Esophagus squamous epithelium (tissue), 4 donors: ENCODE results near the gene CH25H.

ENCODE experiments used
- POLR2A ChIP-seq, 4 donors: fragments of 450-650 bp; IDR thresholded peaks; one replicate each; pipeline ENCODE4 v1.6.1; 2017; ENCODE audit warnings: antibody characterized with exemption in 4 of 4, mild to moderate bottlenecking in 4 of 4, moderate library complexity in 3 of 4
- TF ChIP-seq, protein P1 (sequence below), 6 experiments: fragments of 450-650 bp in 4 of 6; fragments of 200-600 bp in 2 of 6; sonication (generic) in 2 of 6; IDR thresholded peaks; one replicate each; pipeline ENCODE4 v1.5.1; 2016 to 2019; ENCODE audit warnings: antibody characterized with exemption in 6 of 6, mild to moderate bottlenecking in 4 of 6, moderate library complexity in 4 of 6

DNA sequence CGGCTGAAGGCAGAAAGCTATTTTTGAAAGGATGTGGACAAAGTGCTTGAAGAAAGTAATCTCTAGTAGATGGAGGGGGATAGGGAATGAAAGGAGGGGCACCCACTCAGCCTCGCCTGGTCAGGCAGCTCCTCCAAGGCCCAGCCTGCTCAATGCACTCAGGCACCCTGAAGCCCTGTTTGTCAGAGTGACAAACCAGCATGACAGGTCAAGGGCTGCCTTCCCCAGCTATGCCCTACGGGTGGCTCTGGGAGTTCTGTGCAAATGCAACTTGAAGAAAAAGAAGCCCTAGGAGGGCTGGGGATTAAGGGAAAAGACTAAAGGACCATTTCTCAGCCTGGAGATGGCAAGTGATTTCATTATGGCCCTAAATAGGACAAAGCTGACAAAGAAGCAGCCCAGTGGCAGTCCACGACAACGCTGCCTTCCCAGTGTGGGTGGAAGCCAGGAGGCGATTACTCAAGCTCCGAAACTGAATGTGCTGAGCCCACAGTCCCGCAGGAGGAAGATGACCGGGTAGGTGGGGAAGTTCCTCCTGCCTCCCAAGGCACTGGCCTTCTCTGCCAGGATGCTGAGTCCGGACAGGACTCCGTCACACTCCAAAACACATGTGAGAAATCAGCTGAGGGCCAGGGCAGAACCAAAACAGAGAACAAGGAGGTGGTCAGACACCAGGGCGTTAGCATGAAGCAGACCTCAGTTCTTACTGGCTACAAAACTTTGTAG is 28.1 kb upstream of the CH25H start:
- TF ChIP-seq, protein P1, sequence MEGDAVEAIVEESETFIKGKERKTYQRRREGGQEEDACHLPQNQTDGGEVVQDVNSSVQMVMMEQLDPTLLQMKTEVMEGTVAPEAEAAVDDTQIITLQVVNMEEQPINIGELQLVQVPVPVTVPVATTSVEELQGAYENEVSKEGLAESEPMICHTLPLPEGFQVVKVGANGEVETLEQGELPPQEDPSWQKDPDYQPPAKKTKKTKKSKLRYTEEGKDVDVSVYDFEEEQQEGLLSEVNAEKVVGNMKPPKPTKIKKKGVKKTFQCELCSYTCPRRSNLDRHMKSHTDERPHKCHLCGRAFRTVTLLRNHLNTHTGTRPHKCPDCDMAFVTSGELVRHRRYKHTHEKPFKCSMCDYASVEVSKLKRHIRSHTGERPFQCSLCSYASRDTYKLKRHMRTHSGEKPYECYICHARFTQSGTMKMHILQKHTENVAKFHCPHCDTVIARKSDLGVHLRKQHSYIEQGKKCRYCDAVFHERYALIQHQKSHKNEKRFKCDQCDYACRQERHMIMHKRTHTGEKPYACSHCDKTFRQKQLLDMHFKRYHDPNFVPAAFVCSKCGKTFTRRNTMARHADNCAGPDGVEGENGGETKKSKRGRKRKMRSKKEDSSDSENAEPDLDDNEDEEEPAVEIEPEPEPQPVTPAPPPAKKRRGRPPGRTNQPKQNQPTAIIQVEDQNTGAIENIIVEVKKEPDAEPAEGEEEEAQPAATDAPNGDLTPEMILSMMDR (IDR thresholded peaks at IDR 0.05) = no peak
- TF ChIP-seq POLR2A (IDR thresholded peaks at IDR 0.05) = peak in 1 of 4 donors; percentile 19
